SH-SY5Y (cell line): ENCODE measurements around the gene FBLN2.

Experiments used
- GATA2 ChIP-seq: IDR thresholded peaks from 2 replicates; pipeline ENCODE4 v1.6.1; 2011; ENCODE audit warnings: mild to moderate bottlenecking, low read depth, low read length
- GATA3 ChIP-seq: IDR thresholded peaks from 2 replicates; pipeline ENCODE4 v1.6.1; 2011; ENCODE audit warnings: low read depth, mild to moderate bottlenecking, low read length, moderate library complexity

DNA sequence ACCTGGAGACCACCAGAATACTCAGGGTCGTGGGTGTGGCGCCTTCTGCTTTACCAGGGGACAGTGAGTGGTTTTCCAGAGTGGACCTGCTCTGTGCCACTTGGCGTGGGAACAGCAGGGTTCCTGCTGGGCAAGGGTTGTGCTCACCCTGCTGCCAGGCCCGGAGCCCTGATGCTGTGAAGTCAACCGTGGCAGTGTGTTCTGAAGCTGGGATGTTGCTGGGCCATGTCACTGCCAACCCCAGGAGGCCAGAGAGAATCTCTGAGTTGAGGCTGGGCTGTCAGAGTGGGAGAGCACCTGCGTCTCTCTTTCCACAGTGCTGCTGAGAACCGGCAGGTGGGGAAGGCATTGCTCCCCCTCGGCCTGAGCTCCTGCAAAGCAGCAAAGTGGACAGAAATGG lies 48.7 kb downstream of the FBLN2 start:
- TF ChIP-seq GATA2: no peak
- no peak for TF ChIP-seq GATA3
